ENCODE measurements around the gene OR1K1. TPM values are rescaled to one million over a fixed set of nuclear protein-coding genes. Genes with fewer than 3 reads are reported as not detected.

OR1K1 gene
- total RNA-seq, 1 donor from 2014 or later: not detected

GRCh38 chr9:122819791-122820489, 20.0 kb downstream of the OR1K1 start:
- no peaks in the 10 kb centered on the region for H3K27me3 ChIP-seq (ENCODE audit: insufficient read depth, low read length)
- Mint-ChIP-seq H3K9me3 (ENCODE audit: unreplicated experiment) (no peaks in the 10 kb centered on the region), H3K27ac (ENCODE audit: unreplicated experiment) (no peak overlapping the region), H3K4me3 (ENCODE audit: unreplicated experiment) (no peak overlapping the region), H3K4me1 (ENCODE audit: low read depth, unreplicated experiment) (peaks cover 2% of the 10 kb centered on the region), H3K27me3 (ENCODE audit: low read depth, unreplicated experiment) (no peaks in the 10 kb centered on the region), H3K36me3 (ENCODE audit: low read depth, unreplicated experiment) (peaks cover 14% of the 10 kb centered on the region)
- peaks cover 12% of the 10 kb centered on the region for H3K79me2 ChIP-seq (ENCODE audit: insufficient read depth, low read length)
- H3K36me3 ChIP-seq (ENCODE audit: insufficient read depth, low read length): no peaks in the 10 kb centered on the region
- peak overlapping the region; percentile 87 for H3K27ac ChIP-seq (ENCODE audit: low read depth, low read length)
- H3K4me1 ChIP-seq (ENCODE audit: insufficient read depth, low read length): peaks cover 20% of the 10 kb centered on the region
- H3K4me2 ChIP-seq (ENCODE audit: low read length): peak overlapping the region; percentile 39
- no peaks in the 10 kb centered on the region for H3K9me3 ChIP-seq (ENCODE audit: insufficient read depth, low read depth, low read length)
- TF ChIP-seq EZH2 (IDR thresholded peaks at IDR 0.05; ENCODE audit: insufficient read depth, low read length): no peak
- no peak for TF ChIP-seq CTCF (IDR thresholded peaks at IDR 0.05; ENCODE audit: insufficient read depth, low read depth, low read length)
- peak overlapping the region; percentile 3 for H3K4me3 ChIP-seq (ENCODE audit: insufficient read depth, low read depth, low read length)
- peak; percentile 70 for DNase-seq (ENCODE audit: low read depth)
- H3K9ac ChIP-seq (ENCODE audit: low read length): peak overlapping the region; percentile 47
- H4K20me1 ChIP-seq (ENCODE audit: insufficient read depth, low read length): peaks cover 4% of the 10 kb centered on the region
- no peak for FAIRE-seq
- H2AFZ ChIP-seq (ENCODE audit: low read depth, low read length): no peak overlapping the region

DNA sequence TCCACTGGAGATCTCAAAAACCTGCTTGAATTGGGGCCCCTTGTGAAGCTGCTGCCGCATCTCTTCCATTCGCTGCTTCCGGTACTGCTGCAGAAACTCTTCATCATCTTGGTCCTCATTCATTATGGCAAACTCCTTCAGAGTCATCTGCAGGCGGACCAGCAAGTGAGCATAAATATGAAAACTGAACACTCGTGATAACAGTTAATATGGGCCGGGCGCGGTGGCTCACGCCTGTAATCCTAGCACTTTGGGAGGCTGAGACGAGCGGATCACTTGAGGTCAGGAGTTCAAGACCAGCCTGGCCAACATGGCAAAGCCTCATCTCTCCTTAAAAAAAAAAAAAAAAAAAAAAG, 20.5 kb downstream of the OR1K1 start:
- Histone ChIP-seq H3K36me3 (ENCODE audit: insufficient read depth, low read length) (no peaks in the 10 kb centered on the region), H3K4me2 (ENCODE audit: low read length) (peak overlapping the region; percentile 39), H4K20me1 (ENCODE audit: insufficient read depth, low read length) (peaks cover 4% of the 10 kb centered on the region), H2AFZ (ENCODE audit: low read depth, low read length) (no peak overlapping the region), H3K4me3 (ENCODE audit: insufficient read depth, low read depth, low read length) (no peak overlapping the region), H3K9ac (ENCODE audit: low read length) (peak overlapping the region; percentile 22), H3K27ac (ENCODE audit: low read depth, low read length) (peak overlapping the region; percentile 87), H3K27me3 (ENCODE audit: insufficient read depth, low read length) (no peaks in the 10 kb centered on the region), H3K9me3 (ENCODE audit: insufficient read depth, low read depth, low read length) (no peaks in the 10 kb centered on the region), H3K4me1 (ENCODE audit: insufficient read depth, low read length) (peaks cover 18% of the 10 kb centered on the region), H3K79me2 (ENCODE audit: insufficient read depth, low read length) (peaks cover 16% of the 10 kb centered on the region)
- Mint-ChIP-seq H3K27me3 (ENCODE audit: low read depth, unreplicated experiment) (no peaks in the 10 kb centered on the region), H3K36me3 (ENCODE audit: low read depth, unreplicated experiment) (peaks cover 13% of the 10 kb centered on the region), H3K4me3 (ENCODE audit: unreplicated experiment) (no peak overlapping the region), H3K4me1 (ENCODE audit: low read depth, unreplicated experiment) (peaks cover 2% of the 10 kb centered on the region), H3K9me3 (ENCODE audit: unreplicated experiment) (no peaks in the 10 kb centered on the region), H3K27ac (ENCODE audit: unreplicated experiment) (no peak overlapping the region)
- TF ChIP-seq EZH2 (IDR thresholded peaks at IDR 0.05; ENCODE audit: insufficient read depth, low read length): no peak
- TF ChIP-seq CTCF (IDR thresholded peaks at IDR 0.05; ENCODE audit: insufficient read depth, low read depth, low read length): no peak
- FAIRE-seq: no peak
- no peak for DNase-seq (ENCODE audit: low read depth)

GRCh38 chr9:122821278-122821943, 21.5 kb downstream of the OR1K1 start:
- Mint-ChIP-seq H3K36me3 (ENCODE audit: low read depth, unreplicated experiment) (peaks cover 13% of the 10 kb centered on the region), H3K4me1 (ENCODE audit: low read depth, unreplicated experiment) (peaks cover 2% of the 10 kb centered on the region), H3K4me3 (ENCODE audit: unreplicated experiment) (no peak overlapping the region), H3K27me3 (ENCODE audit: low read depth, unreplicated experiment) (no peaks in the 10 kb centered on the region), H3K9me3 (ENCODE audit: unreplicated experiment) (no peaks in the 10 kb centered on the region), H3K27ac (ENCODE audit: unreplicated experiment) (no peak overlapping the region)
- no peak overlapping the region for H2AFZ ChIP-seq (ENCODE audit: low read depth, low read length)
- no peak for TF ChIP-seq EZH2 (IDR thresholded peaks at IDR 0.05; ENCODE audit: insufficient read depth, low read length)
- H3K27ac ChIP-seq (ENCODE audit: low read depth, low read length): no peak overlapping the region
- H3K4me1 ChIP-seq (ENCODE audit: insufficient read depth, low read length): peaks cover 14% of the 10 kb centered on the region
- DNase-seq (ENCODE audit: low read depth): no peak
- peaks cover 4% of the 10 kb centered on the region for H3K36me3 ChIP-seq (ENCODE audit: insufficient read depth, low read length)
- no peaks in the 10 kb centered on the region for H3K27me3 ChIP-seq (ENCODE audit: insufficient read depth, low read length)
- no peak for FAIRE-seq
- H3K4me3 ChIP-seq (ENCODE audit: insufficient read depth, low read depth, low read length): no peak overlapping the region
- no peak overlapping the region for H3K4me2 ChIP-seq (ENCODE audit: low read length)
- peaks cover 24% of the 10 kb centered on the region for H3K79me2 ChIP-seq (ENCODE audit: insufficient read depth, low read length)
- no peak overlapping the region for H3K9ac ChIP-seq (ENCODE audit: low read length)
- H3K9me3 ChIP-seq (ENCODE audit: insufficient read depth, low read depth, low read length): no peaks in the 10 kb centered on the region
- peaks cover 4% of the 10 kb centered on the region for H4K20me1 ChIP-seq (ENCODE audit: insufficient read depth, low read length)
